Stomach (tissue), 9 donors: ENCODE results near the gene ZNF581. TPM values are rescaled to one million over a fixed set of nuclear protein-coding genes. Genes with fewer than 3 reads are reported as not detected.
A peak's percentile ranks its signal among the peaks of the same experiment; 100 is the strongest.

Experiments used
- DNase-seq, 2 donors: peaks; one replicate each; pipeline versions ENCODE4 v3.0.0 to v3.0.0-alpha.2; 2013 to 2019
- H3K27ac ChIP-seq, 5 donors: fragments of 200-600 bp in 4 of 5; sonication (generic) in 4 of 5; one replicate each; pipeline ENCODE4 v1.5.1; 2013 to 2019; ENCODE audit warnings: mild to moderate bottlenecking in 1 of 5, moderate library complexity in 1 of 5
- H3K27me3 ChIP-seq, 3 donors: fragments of 200-600 bp; sonication (generic); one replicate each; pipeline ENCODE4 v1.5.1; 2017 to 2019; ENCODE audit warnings: mixed run types in 1 of 3
- H3K36me3 ChIP-seq, 4 donors: fragments of 200-600 bp; sonication (generic); 1 replicate in 3 of 4; 2 replicates in 1 of 4; pipeline ENCODE4 v1.5.1; 2016 to 2019
- H3K4me1 ChIP-seq, 4 donors: fragments of 200-600 bp; sonication (generic); one replicate each; pipeline ENCODE4 v1.5.1; 2016 to 2019
- H3K4me3 ChIP-seq, 4 donors: fragments of 200-600 bp; sonication (generic) in 3 of 4; one replicate each; pipeline ENCODE4 v1.5.1; 2016 to 2019; ENCODE audit warnings: mild to moderate bottlenecking in 1 of 4
- H3K9me3 ChIP-seq, 4 donors: fragments of 200-600 bp; sonication (generic); one replicate each; pipeline ENCODE4 v1.5.1; 2016 to 2019
- EP300 ChIP-seq: sonication (generic); formaldehyde crosslinking; IDR thresholded peaks from one replicate; pipeline ENCODE4 v1.6.1; 2017; ENCODE audit warnings: antibody characterized with exemption
- POLR2A ChIP-seq, 4 donors: fragments of 450-650 bp; IDR thresholded peaks; one replicate each; pipeline ENCODE4 v1.6.1; 2016; ENCODE audit warnings: antibody characterized with exemption in 4 of 4, control low read depth in 2 of 4, mild to moderate bottlenecking in 1 of 4, moderate library complexity in 1 of 4
- POLR2AphosphoS5 ChIP-seq, 3 donors: sonication (generic); formaldehyde crosslinking; IDR thresholded peaks; one replicate each; pipeline ENCODE4 v1.6.1; 2016; ENCODE audit warnings: antibody characterized with exemption in 3 of 3
- WGBS, 5 donors: extraction: QIAGEN DNeasy Blood & Tissue Kit in 3 of 5; methylation state at CpG; one replicate each; pipeline versions ENCODE4 v1.1.5 to v1.1.7; 2013 to 2018; 5-methylcytosine and 5-hydroxymethylcytosine counted together
- intact Hi-C: fragments of 100-400 bp; cut with DNase I; formaldehyde crosslinking; loops from one replicate; pipeline ENCODE4 v1.15.1; 2023; ENCODE audit warnings: low total_unique reads
- polyA plus RNA-seq, 3 donors: library from polyadenylated mRNA; stranded (reverse); fragments of 200-250 nt; gene quantifications; one replicate each; pipeline ENCODE4 v1.2.3, GENCODE V29; 2013
- total RNA-seq, 5 donors: library from RNA; depleted of rRNA; stranded (reverse); fragments of >200 nt; gene quantifications; one replicate each; pipeline versions ENCODE4 v1.1.0 to v1.2.3, GENCODE V29; 2014 to 2016
- TF ChIP-seq, protein P1 (sequence below), 7 experiments: fragments of 450-650 bp in 4 of 7; fragments of 200-600 bp in 3 of 7; sonication (generic) in 3 of 7; IDR thresholded peaks; one replicate each; pipeline ENCODE4 v1.5.1; 2016 to 2019; ENCODE audit warnings: antibody characterized with exemption in 7 of 7, control low read depth in 2 of 7, mild to moderate bottlenecking in 1 of 7
- donor health status: healthy with polysubstance abuse.
- donor health status: Bipolar disorder and iron deficiency.
- donor health status: healthy.

ZNF581 gene
- total and polyA plus RNA-seq, 8 donors, result 2.2 to 27.8 (median 11.3) TPM

DNA sequence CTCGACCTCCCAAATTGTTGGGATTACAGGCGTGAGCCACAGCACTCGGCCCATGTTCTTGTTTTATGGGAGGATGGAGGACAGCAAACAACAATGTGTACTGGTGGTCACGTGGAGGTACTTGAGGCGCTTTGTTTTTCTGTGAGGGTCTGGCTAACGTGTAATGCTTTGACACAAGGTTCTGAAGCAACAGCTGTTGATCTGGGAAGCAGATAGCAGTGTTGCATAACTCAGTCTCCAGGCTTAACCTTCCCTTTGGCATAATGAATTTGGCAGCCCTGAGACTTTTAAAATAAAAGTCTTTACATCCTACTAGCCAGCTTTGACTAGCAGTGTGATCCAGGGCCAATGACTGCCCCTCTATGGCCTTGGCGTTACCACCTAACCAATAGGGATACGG is 9.6 kb upstream of the ZNF581 start:
- H3K27ac ChIP-seq, result peak overlapping the region in 4 of 5 donors; percentile 98 to 99 (median 99)
- no peaks in the 10 kb centered on the region for H3K27me3 ChIP-seq
- DNase-seq, result peak in 1 of 2 donors; percentile 9
- intact Hi-C loops, result no loop called here
- peaks cover 25 to 62% (median 50%) of the 10 kb centered on the region in 4 donors for H3K4me1 ChIP-seq
- H3K36me3 ChIP-seq, result peaks cover 0 to 8% (median 0%) of the 10 kb centered on the region in 4 donors
- 80 to 88% (median 81%) methylated on average over 8 of the region's 8 CpGs for WGBS, 5 donors
- peak overlapping the region in 2 of 4 donors; percentile 87 to 96 for H3K4me3 ChIP-seq
- no peak for TF ChIP-seq POLR2AphosphoS5 (IDR thresholded peaks at IDR 0.05)
- TF ChIP-seq EP300, result no peak
- TF ChIP-seq, protein P1, sequence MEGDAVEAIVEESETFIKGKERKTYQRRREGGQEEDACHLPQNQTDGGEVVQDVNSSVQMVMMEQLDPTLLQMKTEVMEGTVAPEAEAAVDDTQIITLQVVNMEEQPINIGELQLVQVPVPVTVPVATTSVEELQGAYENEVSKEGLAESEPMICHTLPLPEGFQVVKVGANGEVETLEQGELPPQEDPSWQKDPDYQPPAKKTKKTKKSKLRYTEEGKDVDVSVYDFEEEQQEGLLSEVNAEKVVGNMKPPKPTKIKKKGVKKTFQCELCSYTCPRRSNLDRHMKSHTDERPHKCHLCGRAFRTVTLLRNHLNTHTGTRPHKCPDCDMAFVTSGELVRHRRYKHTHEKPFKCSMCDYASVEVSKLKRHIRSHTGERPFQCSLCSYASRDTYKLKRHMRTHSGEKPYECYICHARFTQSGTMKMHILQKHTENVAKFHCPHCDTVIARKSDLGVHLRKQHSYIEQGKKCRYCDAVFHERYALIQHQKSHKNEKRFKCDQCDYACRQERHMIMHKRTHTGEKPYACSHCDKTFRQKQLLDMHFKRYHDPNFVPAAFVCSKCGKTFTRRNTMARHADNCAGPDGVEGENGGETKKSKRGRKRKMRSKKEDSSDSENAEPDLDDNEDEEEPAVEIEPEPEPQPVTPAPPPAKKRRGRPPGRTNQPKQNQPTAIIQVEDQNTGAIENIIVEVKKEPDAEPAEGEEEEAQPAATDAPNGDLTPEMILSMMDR (IDR thresholded peaks at IDR 0.05), result no peak
- no peak for TF ChIP-seq POLR2A (IDR thresholded peaks at IDR 0.05)
- H3K9me3 ChIP-seq, result no peaks in the 10 kb centered on the region

DNA sequence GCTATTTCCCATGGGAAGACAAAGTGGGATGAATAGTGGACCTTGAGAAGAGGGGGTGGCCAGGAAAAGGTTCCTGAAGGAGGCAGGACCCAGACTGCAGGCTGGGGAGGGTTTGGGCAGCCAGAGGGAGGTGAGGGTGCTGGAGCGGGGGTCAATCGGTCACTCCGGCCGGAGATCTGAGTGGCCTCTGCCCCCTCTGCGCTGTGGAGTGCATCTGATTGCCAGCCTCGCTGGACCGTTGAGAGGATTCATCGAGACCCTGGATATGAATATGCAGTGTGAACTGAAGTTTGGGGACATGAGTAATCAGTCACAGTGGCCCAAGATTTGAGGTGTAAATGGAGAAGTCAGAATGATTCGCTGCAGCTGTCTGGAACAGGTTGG is 8.1 kb upstream of the ZNF581 start:
- intact Hi-C loops, result no loop called here
- TF ChIP-seq POLR2AphosphoS5 (IDR thresholded peaks at IDR 0.05) (no peak), EP300 (no peak), POLR2A (IDR thresholded peaks at IDR 0.05) (no peak)
- TF ChIP-seq, protein P1 (IDR thresholded peaks at IDR 0.05), result no peak
- WGBS, 5 donors, result 3 to 10% (median 4%) methylated on average over 9 of the region's 9 CpGs
- DNase-seq, result no peak
- Histone ChIP-seq H3K4me3 (peak overlapping the region; percentile 71 to 96 (median 84)), H3K27ac (peak overlapping the region; percentile 95 to 99 (median 99)), H3K4me1 (peaks cover 30 to 77% (median 64%) of the 10 kb centered on the region in 4 donors), H3K36me3 (peaks cover 0 to 8% (median 0%) of the 10 kb centered on the region in 4 donors), H3K9me3 (no peaks in the 10 kb centered on the region), H3K27me3 (no peaks in the 10 kb centered on the region)

DNA sequence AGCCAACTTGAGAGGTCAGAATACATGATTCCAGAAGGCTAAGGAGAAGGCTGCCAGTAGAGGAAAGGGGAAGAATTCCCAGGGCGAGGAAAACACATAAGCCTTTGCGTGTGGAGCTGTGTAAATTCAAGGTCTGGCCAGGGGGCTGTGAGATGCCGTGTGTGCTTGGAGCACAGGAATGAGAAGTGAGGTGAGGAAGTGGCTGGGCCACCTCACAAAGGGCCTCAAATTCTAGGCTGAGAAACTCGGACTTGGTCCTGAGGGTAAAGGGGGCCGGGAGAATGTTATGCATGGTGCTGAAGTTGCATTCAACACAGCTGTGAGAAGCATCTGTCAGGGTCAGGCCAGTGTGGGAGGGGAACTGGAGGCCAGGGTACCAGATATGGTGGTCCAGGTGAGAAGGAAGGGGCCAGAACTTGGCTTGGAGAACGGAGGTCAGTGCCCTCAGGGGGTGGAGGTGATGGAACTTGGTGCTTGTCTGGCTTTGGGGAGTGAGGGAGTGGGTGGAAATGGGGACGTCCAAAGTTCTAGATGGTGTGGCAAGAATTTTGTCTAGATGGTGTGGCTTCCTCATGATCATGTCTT is 7.5 kb upstream of the ZNF581 start:
- Histone ChIP-seq H3K4me3 (peak overlapping the region; percentile 71 to 96 (median 84)), H3K27me3 (no peaks in the 10 kb centered on the region), H3K27ac (peak overlapping the region; percentile 95 to 99 (median 99)), H3K4me1 (peaks cover 34 to 81% (median 69%) of the 10 kb centered on the region in 4 donors), H3K36me3 (peaks cover 0 to 8% (median 0%) of the 10 kb centered on the region in 4 donors), H3K9me3 (no peaks in the 10 kb centered on the region)
- intact Hi-C loops, result no loop called here
- 49 to 63% (median 53%) methylated on average over 7 of the region's 7 CpGs for WGBS, 5 donors
- no peak for DNase-seq
- TF ChIP-seq POLR2AphosphoS5 (IDR thresholded peaks at IDR 0.05) (no peak), POLR2A (IDR thresholded peaks at IDR 0.05) (no peak), EP300 (no peak)
- TF ChIP-seq, protein P1 (IDR thresholded peaks at IDR 0.05), result no peak

DNA sequence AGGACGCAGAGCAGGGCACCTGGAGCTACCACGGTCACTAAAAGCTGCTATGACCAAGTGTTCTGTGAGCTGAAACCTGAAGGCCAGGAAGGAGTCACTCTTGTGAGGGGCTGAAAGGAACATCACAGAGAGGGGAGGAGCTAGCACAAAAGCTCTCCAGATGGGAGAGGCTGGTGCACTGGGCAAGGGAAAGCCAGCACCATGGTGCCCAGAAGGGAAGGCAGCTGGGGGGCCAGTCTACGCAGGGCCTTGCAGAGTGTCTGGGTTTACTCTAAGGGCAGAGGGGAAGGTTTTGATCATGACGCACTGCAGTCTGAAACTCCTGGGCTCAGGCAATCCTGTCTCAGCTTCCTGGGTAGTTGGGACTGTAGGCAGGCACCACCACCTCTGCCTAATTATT is 6.7 kb upstream of the ZNF581 start:
- Histone ChIP-seq H3K4me1 (peaks cover 34 to 81% (median 75%) of the 10 kb centered on the region in 4 donors), H3K36me3 (peaks cover 0 to 8% (median 0%) of the 10 kb centered on the region in 4 donors), H3K9me3 (no peaks in the 10 kb centered on the region), H3K4me3 (peak overlapping the region in 3 of 4 donors; percentile 71 to 96 (median 87)), H3K27me3 (no peaks in the 10 kb centered on the region), H3K27ac (peak overlapping the region in 1 of 5 donors; percentile 99)
- no peak for DNase-seq
- intact Hi-C loops, result no loop called here
- TF ChIP-seq EP300, result no peak
- 76 to 86% (median 82%) methylated on average over 4 of the region's 4 CpGs for WGBS, 5 donors

DNA sequence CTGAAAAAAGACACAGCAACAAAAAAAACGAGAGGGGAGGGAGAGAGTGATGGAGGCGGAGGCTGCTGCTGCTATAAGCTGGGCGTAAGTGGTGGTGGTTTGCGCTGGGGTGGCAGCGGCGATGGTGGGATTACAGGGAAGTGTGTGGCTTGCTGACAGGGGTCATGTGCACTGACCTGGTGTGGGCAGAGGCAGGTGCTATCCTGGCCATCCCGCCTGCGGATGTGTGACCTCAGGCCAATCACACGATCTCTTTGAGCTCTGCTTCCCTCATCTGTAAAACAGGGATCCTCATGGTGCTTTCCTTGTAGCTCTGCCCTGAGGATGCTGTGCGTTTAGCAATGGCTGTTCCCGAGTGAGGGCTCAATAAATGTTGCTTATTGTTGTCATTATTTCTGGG is 5.9 kb upstream of the ZNF581 start:
- peaks cover 0 to 2% (median 0%) of the 10 kb centered on the region in 3 donors for H3K27me3 ChIP-seq
- TF ChIP-seq EP300, result no peak
- TF ChIP-seq POLR2A (IDR thresholded peaks at IDR 0.05), result no peak
- TF ChIP-seq, protein P1 (IDR thresholded peaks at IDR 0.05), result no peak
- TF ChIP-seq POLR2AphosphoS5 (IDR thresholded peaks at IDR 0.05), result no peak
- H3K9me3 ChIP-seq, result no peaks in the 10 kb centered on the region
- no peak overlapping the region for H3K4me3 ChIP-seq
- no peak for DNase-seq
- H3K4me1 ChIP-seq, result peaks cover 42 to 81% (median 76%) of the 10 kb centered on the region in 4 donors
- 76 to 81% (median 79%) methylated on average over 11 of the region's 11 CpGs for WGBS, 5 donors
- H3K27ac ChIP-seq, result no peak overlapping the region
- intact Hi-C loops, result no loop called here
- peaks cover 0 to 8% (median 0%) of the 10 kb centered on the region in 4 donors for H3K36me3 ChIP-seq
